ENCODE measurements around the gene NAXD. TPM values are rescaled to one million over a fixed set of nuclear protein-coding genes. Genes with fewer than 3 reads are reported as not detected.

The NAXD gene
- total RNA-seq, 4 donors from 2014 or later, result 27.1 to 43.2 (median 35.8) TPM

GRCh38 chr13:110610955-110611595, 4.3 kb upstream of the NAXD start:
- no peak for TF ChIP-seq POLR2A (IDR thresholded peaks at IDR 0.05)
- TF ChIP-seq, protein P1, sequence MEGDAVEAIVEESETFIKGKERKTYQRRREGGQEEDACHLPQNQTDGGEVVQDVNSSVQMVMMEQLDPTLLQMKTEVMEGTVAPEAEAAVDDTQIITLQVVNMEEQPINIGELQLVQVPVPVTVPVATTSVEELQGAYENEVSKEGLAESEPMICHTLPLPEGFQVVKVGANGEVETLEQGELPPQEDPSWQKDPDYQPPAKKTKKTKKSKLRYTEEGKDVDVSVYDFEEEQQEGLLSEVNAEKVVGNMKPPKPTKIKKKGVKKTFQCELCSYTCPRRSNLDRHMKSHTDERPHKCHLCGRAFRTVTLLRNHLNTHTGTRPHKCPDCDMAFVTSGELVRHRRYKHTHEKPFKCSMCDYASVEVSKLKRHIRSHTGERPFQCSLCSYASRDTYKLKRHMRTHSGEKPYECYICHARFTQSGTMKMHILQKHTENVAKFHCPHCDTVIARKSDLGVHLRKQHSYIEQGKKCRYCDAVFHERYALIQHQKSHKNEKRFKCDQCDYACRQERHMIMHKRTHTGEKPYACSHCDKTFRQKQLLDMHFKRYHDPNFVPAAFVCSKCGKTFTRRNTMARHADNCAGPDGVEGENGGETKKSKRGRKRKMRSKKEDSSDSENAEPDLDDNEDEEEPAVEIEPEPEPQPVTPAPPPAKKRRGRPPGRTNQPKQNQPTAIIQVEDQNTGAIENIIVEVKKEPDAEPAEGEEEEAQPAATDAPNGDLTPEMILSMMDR (IDR thresholded peaks at IDR 0.05), result no peak
- Histone ChIP-seq H3K9me3 (no peaks in the 10 kb centered on the region), H3K36me3 (no peaks in the 10 kb centered on the region), H3K4me1 (no peaks in the 10 kb centered on the region), H3K27ac (no peak overlapping the region), H3K4me3 (peak overlapping the region; percentile 3 to 33 (median 6)), H3K27me3 (no peaks in the 10 kb centered on the region)
- no peak for DNase-seq

DNA sequence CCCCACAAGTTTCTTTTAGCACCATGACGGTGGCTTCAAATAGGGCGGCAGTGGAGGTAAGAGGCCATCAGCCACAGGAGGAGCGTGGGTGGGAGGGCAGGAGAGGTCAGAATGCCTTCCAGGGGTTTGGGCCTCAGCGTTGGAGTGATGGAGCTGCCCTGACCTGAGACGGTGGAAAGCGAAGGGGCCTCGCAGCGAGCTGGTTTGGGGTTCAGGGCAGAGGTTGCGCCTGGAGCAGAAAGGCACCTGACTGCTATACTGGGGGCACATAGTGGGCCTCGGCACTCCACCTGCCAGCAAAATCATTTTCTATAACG, 382 bp upstream of the NAXD start:
- Histone ChIP-seq H3K27ac (peak overlapping the region; percentile 85 to 99 (median 92)), H3K4me1 (peaks cover 0 to 27% (median 5%) of the 10 kb centered on the region in 4 donors), H3K36me3 (no peaks in the 10 kb centered on the region), H3K4me3 (peak overlapping the region; percentile 76 to 99 (median 80)), H3K27me3 (no peaks in the 10 kb centered on the region), H3K9me3 (no peaks in the 10 kb centered on the region)
- no peak for DNase-seq
- TF ChIP-seq POLR2A (IDR thresholded peaks at IDR 0.05), result no peak
- TF ChIP-seq, protein P1 (IDR thresholded peaks at IDR 0.05), result no peak

- H3K36me3 ChIP-seq, result no peaks in the 10 kb centered on the region
- H3K4me3 ChIP-seq, result peak overlapping the region; percentile 76 to 99 (median 80)
- H3K4me1 ChIP-seq, result peaks cover 0 to 38% (median 5%) of the 10 kb centered on the region in 4 donors
- DNase-seq, result peak; percentile 41 to 74 (median 71)
- no peaks in the 10 kb centered on the region for H3K27me3 ChIP-seq
- TF ChIP-seq, protein P1 (IDR thresholded peaks at IDR 0.05), result peak in 2 of 6 experiments; percentile 21 to 28
- peak in 1 of 2 donors; percentile 48 for TF ChIP-seq POLR2A (IDR thresholded peaks at IDR 0.05)
- H3K27ac ChIP-seq, result peak overlapping the region; percentile 85 to 99 (median 92)
- H3K9me3 ChIP-seq, result no peaks in the 10 kb centered on the region
Measured at GRCh38 chr13:110616103-110617101, 1.1 kb downstream of the NAXD start.

DNA sequence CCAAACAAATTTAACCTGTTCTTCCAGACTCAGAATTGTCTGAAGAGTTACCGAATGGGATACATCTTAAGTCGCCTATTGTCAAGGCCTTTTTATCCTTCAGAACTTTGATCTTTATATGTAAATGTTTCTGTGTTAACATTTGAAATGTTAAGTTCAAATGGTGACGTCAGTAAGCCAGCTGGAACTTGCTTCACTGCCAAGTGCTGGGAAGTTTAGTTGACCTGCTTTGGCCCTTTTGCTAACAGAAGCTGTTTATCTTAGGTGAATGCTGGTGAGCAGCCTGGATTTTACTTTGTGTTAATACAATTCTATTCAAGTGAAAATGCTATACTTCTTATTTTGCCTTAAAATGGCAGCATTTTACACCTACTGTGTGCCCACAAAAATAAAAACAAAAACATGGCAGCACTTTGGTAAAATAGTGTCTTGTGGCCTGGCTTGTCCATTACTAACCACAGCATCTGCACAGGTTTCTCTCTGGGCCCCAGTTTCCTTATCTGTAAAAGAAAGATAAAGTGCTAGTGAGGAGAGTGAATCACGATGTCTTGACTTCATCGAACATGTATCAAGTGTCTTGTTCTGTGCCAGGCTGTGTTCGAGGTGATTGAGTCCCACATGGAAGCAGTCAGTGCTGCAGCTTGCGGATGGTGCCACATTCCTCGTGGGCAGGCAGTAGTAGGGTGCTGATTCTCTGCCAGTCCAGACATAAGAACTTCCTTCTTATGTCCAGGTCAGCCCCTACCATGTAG, 2.2 kb downstream of the NAXD start:
- Histone ChIP-seq H3K9me3 (no peaks in the 10 kb centered on the region), H3K36me3 (peaks cover 0 to 3% (median 0%) of the 10 kb centered on the region in 3 donors), H3K27me3 (no peaks in the 10 kb centered on the region), H3K27ac (peak overlapping the region in 2 of 4 donors; percentile 95 to 99), H3K4me3 (peak overlapping the region in 2 of 4 donors; percentile 80 to 99), H3K4me1 (peaks cover 0 to 38% (median 5%) of the 10 kb centered on the region in 4 donors)
- peak in 1 of 3 donors; percentile 62 for DNase-seq
- no peak for TF ChIP-seq POLR2A (IDR thresholded peaks at IDR 0.05)
- TF ChIP-seq, protein P1 (IDR thresholded peaks at IDR 0.05), result no peak

GRCh38 chr13:110618167-110618566, 2.8 kb downstream of the NAXD start:
- no peaks in the 10 kb centered on the region for H3K9me3 ChIP-seq
- peaks cover 0 to 38% (median 5%) of the 10 kb centered on the region in 4 donors for H3K4me1 ChIP-seq
- no peak overlapping the region for H3K4me3 ChIP-seq
- TF ChIP-seq POLR2A (IDR thresholded peaks at IDR 0.05), result no peak
- TF ChIP-seq, protein P1 (IDR thresholded peaks at IDR 0.05), result no peak
- no peak for DNase-seq
- H3K27me3 ChIP-seq, result no peaks in the 10 kb centered on the region
- peaks cover 0 to 10% (median 0%) of the 10 kb centered on the region in 3 donors for H3K36me3 ChIP-seq
- H3K27ac ChIP-seq, result peak overlapping the region in 1 of 4 donors; percentile 95
